Measurements from ENCODE around the gene TMSB4X.
"Not testable (repeated sequence)": the region's sequence is repeated elsewhere in the genome, so short reads cannot be mapped to it uniquely, and the experiment has no call there.

Gene TMSB4X

DNA sequence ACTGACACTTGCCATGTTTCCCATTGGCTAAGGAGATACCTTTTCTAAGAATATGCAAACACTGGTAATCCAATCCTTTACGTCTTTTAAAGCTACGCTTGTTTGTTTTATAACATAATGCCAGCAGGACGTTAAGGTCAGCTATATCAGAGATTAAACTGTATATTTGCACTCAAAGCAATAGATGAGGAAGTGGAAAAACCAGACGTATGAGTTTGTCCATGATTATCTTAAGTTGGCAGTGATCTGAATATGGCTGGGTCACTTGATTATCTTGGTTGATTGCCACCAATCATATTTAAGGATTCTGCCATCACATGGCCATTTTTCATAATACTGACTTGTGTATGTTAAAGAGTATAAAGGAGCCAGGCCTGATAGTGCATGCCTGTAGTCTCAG is 19.4 kb downstream of the TMSB4X start:
- no peak for DNase-seq (ENCODE audit: low read depth in 3 of 3, low spot score in 1 of 3)

DNA sequence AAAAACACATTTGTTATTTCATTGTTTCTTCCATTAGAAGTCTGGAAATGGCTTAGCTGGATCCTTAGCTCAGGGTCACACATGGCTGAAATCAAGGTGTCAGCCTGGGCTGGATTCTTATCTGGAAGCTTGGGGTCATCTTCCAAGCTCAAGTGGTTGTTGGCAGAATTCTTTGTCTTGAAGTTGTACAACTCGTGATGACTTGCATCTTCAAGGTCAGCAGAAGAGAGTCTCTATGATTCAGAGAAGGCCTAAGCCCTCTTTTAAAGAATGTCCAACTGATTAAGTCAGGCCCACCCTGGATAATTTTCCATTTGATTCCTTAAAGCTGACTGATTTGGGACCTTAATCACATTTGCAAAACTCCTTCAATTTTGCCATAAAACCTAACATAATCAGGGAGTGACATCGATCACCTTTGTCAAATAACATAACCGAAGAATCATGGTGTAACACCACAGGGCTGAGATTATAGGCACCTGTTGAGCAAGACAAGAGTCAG is 22.1 kb downstream of the TMSB4X start:
- DNase-seq (ENCODE audit: low read depth in 3 of 3, low spot score in 1 of 3), result no peak

DNA sequence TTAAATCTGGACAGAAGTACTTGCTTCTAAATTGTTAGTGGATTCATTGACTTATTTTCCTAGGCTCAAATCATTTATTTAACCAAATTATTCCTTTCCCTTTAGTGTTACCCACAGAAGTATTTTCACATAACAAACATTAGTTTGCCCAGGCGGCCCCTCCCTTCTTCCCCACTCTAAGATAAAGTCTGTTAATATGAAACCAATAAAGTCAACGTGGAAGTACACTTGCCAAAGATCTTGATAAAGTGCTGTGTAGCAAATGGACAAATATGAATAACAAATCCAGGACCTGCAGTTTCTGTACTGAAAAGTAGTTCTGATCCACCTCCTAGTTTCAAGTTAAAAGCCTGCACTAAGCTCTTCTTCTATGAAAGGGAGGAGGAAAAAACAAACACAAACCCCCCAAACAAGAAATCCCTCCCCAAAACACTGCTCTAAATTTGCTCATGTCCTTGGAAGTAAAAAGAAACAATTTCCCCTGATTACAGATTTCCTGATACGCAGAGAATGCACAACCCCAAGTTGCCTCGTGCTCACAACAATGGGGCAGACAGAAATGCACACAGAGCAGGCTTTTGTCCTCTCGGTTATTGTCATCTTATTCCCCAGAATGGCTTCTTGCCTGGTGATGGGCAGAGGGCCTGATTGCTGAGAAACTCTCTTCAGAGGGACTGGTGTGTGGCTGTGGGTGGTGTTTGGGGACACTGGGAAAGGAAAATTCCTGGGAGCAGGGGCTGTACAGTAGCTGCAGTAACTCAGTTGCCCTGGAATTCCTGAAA is 23.2 kb downstream of the TMSB4X start:
- DNase-seq (ENCODE audit: low read depth in 3 of 3, low spot score in 1 of 3), result no peak

GRCh38 chrX:12999422-12999821 is 24.5 kb downstream of the TMSB4X start:
- no peak for DNase-seq (ENCODE audit: low read depth in 3 of 3, low spot score in 1 of 3)

DNA sequence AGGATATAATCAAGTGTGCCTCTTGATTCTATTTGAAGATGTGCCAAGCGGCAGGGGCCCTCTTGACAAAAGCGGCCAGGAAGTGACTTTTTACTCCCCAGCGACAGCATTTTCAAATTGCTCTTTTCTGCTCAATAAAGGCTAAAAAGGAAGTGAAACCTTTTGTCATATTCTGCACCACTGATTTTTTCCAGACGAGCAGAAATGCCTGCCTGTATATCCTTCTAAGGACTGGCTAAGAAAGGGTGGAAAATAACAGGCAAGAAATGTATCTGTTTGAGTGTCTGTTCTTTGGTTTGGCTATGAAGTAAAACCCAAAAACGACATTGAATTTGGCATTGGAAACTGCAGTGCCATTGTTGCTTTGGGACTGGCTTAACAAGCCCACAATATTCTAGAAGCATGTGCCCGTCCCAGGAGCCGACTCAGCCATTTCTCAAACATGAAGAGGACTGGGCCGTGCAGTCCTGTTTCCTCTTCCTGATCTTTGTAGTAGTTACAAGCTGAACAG is 25.4 kb downstream of the TMSB4X start:
- DNase-seq (ENCODE audit: low read depth in 3 of 3, low spot score in 1 of 3), result no peak

DNA sequence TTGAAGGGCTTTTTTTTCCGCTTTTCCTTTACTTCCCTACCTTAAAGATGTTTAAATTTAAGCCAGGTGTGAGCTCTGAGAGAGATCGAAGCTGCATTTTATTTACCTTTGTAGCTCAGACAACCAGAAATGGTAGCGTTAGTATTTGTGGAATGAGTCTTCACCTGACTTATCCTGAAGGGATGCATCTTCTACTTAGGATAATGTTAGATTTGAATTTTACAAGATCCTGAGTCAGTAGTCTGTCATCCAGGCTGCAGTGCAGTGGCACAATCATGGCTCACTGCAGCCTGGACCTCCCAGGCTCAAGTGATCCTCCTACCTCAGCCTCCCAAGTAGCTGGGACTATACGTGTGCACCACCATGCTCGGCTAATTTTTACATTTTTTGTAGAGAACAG is 26.2 kb downstream of the TMSB4X start:
- no peak for DNase-seq (ENCODE audit: low read depth in 3 of 3, low spot score in 1 of 3)

GRCh38 chrX:13001961-13002671 is 27.2 kb downstream of the TMSB4X start:
- no peak for DNase-seq (ENCODE audit: low read depth in 3 of 3, low spot score in 1 of 3)

DNA sequence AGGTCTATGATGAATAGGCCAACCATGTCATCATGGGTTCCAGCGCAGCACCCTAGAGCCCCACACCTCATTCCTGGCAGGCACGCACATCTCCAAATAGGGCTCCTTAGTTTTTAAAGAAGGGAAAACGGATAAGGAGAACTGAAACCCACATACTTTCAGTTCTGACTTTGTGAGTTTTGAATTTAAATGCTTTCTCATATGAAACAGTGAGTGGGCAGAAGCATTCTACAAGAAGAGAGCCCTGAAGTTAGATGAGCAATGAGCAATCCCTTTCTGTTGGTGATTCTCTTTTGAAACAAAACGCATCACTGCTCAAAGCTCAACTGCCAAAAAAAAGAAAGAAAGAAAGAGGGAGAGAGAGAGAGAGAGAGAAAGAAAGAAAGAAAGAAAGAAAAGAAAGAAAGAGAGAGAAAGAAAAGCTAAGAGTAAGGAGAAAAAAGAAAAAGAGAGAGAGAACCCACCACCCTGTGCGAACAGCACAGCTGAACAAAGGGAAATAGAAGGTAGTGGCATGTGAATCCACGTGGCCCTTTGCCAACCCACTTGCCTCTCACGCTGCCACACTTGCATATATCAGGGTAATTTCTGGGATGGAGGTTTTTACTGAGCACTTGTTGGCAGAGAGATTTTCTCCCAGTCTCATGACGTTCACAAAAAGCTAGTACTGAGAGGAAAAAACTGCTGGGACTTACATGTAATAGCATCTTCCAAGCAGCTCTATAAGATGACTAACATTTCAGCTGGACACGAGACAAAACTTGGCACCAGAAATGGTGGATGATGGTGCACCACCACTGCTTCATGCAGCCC is 31.0 kb downstream of the TMSB4X start:
- DNase-seq (ENCODE audit: low read depth in 3 of 3, low spot score in 1 of 3), result no peak

GRCh38 chrX:13007519-13008188 is 32.7 kb downstream of the TMSB4X start:
- DNase-seq (ENCODE audit: low read depth in 3 of 3, low spot score in 1 of 3), result no peak

- no peak for DNase-seq (ENCODE audit: low read depth in 3 of 3, low spot score in 1 of 3)
Measured at GRCh38 chrX:13008189-13008533, 33.3 kb downstream of the TMSB4X start.

GRCh38 chrX:13008851-13009250 is 33.9 kb downstream of the TMSB4X start:
- no peak for DNase-seq (ENCODE audit: low read depth in 3 of 3, low spot score in 1 of 3)

- DNase-seq (ENCODE audit: low read depth in 3 of 3, low spot score in 1 of 3), result no peak
Measured at GRCh38 chrX:13009273-13009672, 34.4 kb downstream of the TMSB4X start.

DNA sequence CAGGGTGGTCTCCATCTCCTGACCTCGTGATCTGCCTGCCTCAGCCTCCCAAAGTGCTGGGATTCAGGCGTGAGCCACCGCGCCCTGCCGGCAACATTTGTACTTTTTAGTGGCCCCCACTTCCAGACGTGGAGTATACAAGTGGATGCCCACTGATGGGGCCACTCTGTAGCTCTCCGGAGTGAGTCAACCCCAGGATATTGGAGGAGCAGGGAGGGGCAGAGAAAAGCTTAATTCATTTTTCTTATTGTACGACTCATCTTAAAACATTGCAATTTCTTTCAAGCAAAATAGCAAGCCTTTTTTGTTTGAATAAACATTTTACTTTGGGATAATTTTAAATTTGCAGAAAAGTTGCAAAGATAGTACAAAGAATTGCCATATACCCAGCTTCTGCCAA is 34.9 kb downstream of the TMSB4X start:
- DNase-seq (ENCODE audit: low read depth in 3 of 3, low spot score in 1 of 3), result no peak

DNA sequence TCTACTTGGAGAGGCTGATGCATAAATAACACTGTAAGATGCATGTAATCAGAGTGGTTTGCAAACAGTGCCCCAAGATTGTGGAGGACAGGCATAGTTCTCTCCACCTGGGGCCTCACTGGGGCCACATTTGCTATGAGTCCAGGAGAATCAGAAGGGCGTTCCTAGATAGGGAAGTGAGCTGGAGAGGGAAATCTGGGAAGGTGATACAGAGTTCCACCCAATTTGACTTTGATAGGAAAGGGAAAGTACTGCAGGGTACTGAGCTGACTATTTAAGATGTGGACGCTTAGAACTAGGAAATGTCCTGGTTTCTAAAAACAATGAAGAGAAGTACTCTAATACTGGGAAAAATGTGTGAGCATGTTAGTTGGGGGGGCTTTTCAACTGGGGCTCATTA is 35.6 kb downstream of the TMSB4X start:
- DNase-seq (ENCODE audit: low read depth in 3 of 3, low spot score in 1 of 3), result no peak

GRCh38 chrX:13013363-13014110 is 38.6 kb downstream of the TMSB4X start:
- DNase-seq (ENCODE audit: low read depth in 3 of 3, low spot score in 1 of 3), result no peak

GRCh38 chrX:13014111-13015096 is 39.5 kb downstream of the TMSB4X start:
- DNase-seq (ENCODE audit: low read depth in 3 of 3, low spot score in 1 of 3), result no peak

GRCh38 chrX:13015536-13016236 is 40.8 kb downstream of the TMSB4X start:
- no peak for DNase-seq (ENCODE audit: low read depth in 3 of 3, low spot score in 1 of 3)

- not testable (repeated sequence) for DNase-seq (ENCODE audit: low read depth in 3 of 3, low spot score in 1 of 3)
Measured at GRCh38 chrX:13016731-13017130, 41.8 kb downstream of the TMSB4X start.
